WI38 (cell line): Measurements from ENCODE around the gene YEATS2.
"Not testable (repeated sequence)": the region's sequence is repeated elsewhere in the genome, so short reads cannot be mapped to it uniquely, and the experiment has no call there.

Source experiments
- H3K4me3 ChIP-seq: 2 replicates; pipeline ENCODE4 v1.5.1; 2011; ENCODE audit warnings: low read depth, mild to moderate bottlenecking, control low read depth, low read length
- CTCF ChIP-seq: IDR thresholded peaks from 2 replicates; pipeline ENCODE4 v1.5.1; 2012; ENCODE audit warnings: low read depth, mild to moderate bottlenecking, control low read depth, low read length

The YEATS2 gene

GRCh38 chr3:183737116-183737515 lies 39.5 kb downstream of the YEATS2 start:
- H3K4me3 ChIP-seq, result no peak overlapping the region
- TF ChIP-seq CTCF, result no peak

GRCh38 chr3:183740154-183740553 lies 42.6 kb downstream of the YEATS2 start:
- H3K4me3 ChIP-seq, result not testable (repeated sequence)

- H3K4me3 ChIP-seq, result no peak overlapping the region
- TF ChIP-seq CTCF, result no peak
Measured at GRCh38 chr3:183743231-183743630, 45.6 kb downstream of the YEATS2 start.

GRCh38 chr3:183745300-183746098 lies 47.9 kb downstream of the YEATS2 start:
- no peak overlapping the region for H3K4me3 ChIP-seq
- no peak for TF ChIP-seq CTCF

GRCh38 chr3:183754052-183754451 lies 56.5 kb downstream of the YEATS2 start:
- TF ChIP-seq CTCF, result no peak
- H3K4me3 ChIP-seq, result no peak overlapping the region

GRCh38 chr3:183762304-183762703 lies 64.7 kb downstream of the YEATS2 start:
- TF ChIP-seq CTCF, result no peak
- no peak overlapping the region for H3K4me3 ChIP-seq

GRCh38 chr3:183764847-183765731 lies 67.5 kb downstream of the YEATS2 start:
- TF ChIP-seq CTCF, result no peak
- no peak overlapping the region for H3K4me3 ChIP-seq
